ENCODE data around the gene ABHD6.

DNA sequence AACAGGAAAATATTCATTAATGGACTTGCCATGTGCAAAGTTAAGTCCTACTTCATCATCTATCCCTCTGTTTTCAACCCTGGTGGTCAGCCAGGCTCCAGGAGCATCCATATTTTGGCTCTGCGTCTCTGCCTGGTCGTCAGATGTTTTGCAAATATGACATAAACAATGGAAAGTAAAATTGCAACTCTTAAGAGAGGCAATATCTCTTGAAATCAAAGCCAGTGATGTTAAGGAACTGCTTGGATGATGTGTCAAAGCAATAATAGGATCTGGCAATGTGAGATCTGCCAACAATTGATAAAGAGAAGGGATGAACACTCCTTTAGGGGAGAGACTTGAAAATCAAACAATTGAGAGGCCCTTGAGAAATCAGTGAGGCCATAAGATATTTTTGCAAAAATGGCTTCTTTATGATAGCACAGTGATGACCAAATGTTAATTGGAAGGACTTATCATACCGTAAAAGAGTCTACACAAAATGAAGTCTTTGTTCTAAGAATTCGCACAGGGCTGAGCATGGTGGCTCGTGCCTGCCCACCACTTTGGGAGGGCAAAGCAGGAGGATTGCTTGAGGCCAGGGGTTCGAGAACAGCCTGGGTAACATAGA lies 6.5 kb downstream of the ABHD6 start:
- TF ChIP-seq GATA3 (IDR thresholded peaks at IDR 0.05; ENCODE audit: low read depth, low read length): no peak
- TF ChIP-seq GATA2 (IDR thresholded peaks at IDR 0.05; ENCODE audit: low read depth, low read length): no peak
